ENCODE measurements around the gene NSD2.

DNA sequence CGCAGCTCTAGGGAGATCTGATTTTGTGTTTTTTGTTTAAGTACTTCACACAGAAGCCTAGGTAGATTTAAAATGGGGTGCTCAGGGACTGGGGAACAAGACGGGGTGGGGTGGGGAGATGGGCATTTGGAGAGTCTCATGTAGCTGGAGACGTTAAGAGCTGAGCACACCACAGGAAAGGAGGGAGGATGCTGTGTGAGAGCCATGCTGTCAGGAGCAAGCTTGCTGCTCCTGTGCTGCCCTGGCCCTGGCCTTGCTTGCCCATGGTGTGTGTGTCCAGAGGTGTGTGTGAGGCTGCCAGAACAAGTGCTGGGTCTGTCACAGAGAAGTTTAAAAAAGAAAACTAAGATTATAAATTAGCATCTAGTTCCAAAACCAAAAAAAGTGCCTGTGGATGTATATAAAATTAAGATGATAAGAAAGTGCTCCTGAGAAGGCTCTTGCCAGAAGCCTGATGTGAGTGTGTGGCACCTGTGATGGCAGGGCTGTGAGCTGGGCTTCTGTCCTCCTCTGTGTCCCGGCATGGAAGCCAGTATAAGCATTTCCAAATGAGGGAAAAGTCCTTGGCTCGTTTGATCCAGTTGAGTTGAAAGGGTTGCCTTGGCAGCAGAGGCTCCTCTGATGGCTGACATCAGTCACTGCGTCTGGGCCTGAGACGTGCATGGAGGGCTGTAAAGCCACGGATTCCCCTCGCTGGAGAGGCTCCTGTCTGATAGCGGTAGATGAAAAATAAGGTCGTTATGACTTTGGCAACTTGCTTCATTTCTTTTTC, 74.1 kb downstream of the NSD2 start:
- TF ChIP-seq ZNF184 (tag by site-specific recombination; IDR thresholded peaks at IDR 0.05) (no peak), SALL2 (tag by site-specific recombination; IDR thresholded peaks at IDR 0.05; ENCODE audit: borderline replicate concordance) (no peak), ZNF169 (tag by site-specific recombination; IDR thresholded peaks at IDR 0.05) (no peak), ZNF223 (tag by site-specific recombination; IDR thresholded peaks at IDR 0.05) (no peak)
- TF ChIP-seq, protein P1, sequence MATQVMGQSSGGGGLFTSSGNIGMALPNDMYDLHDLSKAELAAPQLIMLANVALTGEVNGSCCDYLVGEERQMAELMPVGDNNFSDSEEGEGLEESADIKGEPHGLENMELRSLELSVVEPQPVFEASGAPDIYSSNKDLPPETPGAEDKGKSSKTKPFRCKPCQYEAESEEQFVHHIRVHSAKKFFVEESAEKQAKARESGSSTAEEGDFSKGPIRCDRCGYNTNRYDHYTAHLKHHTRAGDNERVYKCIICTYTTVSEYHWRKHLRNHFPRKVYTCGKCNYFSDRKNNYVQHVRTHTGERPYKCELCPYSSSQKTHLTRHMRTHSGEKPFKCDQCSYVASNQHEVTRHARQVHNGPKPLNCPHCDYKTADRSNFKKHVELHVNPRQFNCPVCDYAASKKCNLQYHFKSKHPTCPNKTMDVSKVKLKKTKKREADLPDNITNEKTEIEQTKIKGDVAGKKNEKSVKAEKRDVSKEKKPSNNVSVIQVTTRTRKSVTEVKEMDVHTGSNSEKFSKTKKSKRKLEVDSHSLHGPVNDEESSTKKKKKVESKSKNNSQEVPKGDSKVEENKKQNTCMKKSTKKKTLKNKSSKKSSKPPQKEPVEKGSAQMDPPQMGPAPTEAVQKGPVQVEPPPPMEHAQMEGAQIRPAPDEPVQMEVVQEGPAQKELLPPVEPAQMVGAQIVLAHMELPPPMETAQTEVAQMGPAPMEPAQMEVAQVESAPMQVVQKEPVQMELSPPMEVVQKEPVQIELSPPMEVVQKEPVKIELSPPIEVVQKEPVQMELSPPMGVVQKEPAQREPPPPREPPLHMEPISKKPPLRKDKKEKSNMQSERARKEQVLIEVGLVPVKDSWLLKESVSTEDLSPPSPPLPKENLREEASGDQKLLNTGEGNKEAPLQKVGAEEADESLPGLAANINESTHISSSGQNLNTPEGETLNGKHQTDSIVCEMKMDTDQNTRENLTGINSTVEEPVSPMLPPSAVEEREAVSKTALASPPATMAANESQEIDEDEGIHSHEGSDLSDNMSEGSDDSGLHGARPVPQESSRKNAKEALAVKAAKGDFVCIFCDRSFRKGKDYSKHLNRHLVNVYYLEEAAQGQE (tag by site-specific recombination; IDR thresholded peaks at IDR 0.05): no peak
- TF ChIP-seq, protein P2, sequence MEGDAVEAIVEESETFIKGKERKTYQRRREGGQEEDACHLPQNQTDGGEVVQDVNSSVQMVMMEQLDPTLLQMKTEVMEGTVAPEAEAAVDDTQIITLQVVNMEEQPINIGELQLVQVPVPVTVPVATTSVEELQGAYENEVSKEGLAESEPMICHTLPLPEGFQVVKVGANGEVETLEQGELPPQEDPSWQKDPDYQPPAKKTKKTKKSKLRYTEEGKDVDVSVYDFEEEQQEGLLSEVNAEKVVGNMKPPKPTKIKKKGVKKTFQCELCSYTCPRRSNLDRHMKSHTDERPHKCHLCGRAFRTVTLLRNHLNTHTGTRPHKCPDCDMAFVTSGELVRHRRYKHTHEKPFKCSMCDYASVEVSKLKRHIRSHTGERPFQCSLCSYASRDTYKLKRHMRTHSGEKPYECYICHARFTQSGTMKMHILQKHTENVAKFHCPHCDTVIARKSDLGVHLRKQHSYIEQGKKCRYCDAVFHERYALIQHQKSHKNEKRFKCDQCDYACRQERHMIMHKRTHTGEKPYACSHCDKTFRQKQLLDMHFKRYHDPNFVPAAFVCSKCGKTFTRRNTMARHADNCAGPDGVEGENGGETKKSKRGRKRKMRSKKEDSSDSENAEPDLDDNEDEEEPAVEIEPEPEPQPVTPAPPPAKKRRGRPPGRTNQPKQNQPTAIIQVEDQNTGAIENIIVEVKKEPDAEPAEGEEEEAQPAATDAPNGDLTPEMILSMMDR (tag by site-specific recombination; IDR thresholded peaks at IDR 0.05): no peak
- TF ChIP-seq, protein P3, sequence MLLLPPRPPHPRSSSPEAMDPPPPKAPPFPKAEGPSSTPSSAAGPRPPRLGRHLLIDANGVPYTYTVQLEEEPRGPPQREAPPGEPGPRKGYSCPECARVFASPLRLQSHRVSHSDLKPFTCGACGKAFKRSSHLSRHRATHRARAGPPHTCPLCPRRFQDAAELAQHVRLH (tag by site-specific recombination; IDR thresholded peaks at IDR 0.05): no peak
